Panc1 (cell line): ENCODE results near the gene TTC28. TPM values are rescaled to one million over a fixed set of nuclear protein-coding genes. Genes with fewer than 3 reads are reported as not detected.

Experiments
- ATAC-seq: fragments of 200-7000 bp; cut with Tn5 transposase; 2 replicates; pipeline ENCODE4 v1.9.1; 2020; ENCODE audit warnings: mild to moderate bottlenecking, moderate library complexity
- BruUV-seq: library from RNA; stranded (reverse); fragments of 400-500 nt; replicated peaks from 2 replicates; lab custom pipeline; 2021; lab: Mats Ljungman, UMichigan
- CTCF ChIA-PET: fragments of 300-600 bp; sonication (Branson Sonifier 250); formaldehyde crosslinking; loops from one replicate; lab custom pipeline; 2022; ENCODE audit warnings: antibody characterized with exemption; lab: Charles Lee
- POLR2A ChIA-PET: fragments of 300-600 bp; sonication (Branson Sonifier 250); formaldehyde crosslinking; loops from one replicate; lab custom pipeline; 2022; ENCODE audit warnings: antibody characterized with exemption; lab: Charles Lee
- DNase-seq: peaks from one replicate; pipeline ENCODE4 v3.0.0-alpha.2; 2010; ENCODE audit warnings: low read depth, low spot score
- H3K27ac ChIP-seq: 2 replicates; pipeline ENCODE4 v1.5.1; 2011; ENCODE audit warnings: mild to moderate bottlenecking, low read length, inconsistent platforms
- H3K27me3 ChIP-seq: fragments of 200-500 bp; sonication (Bioruptor generic); 2 replicates; pipeline ENCODE4 v1.6.0; 2014; ENCODE audit warnings: low read length, inconsistent platforms; ENCODE audit not compliant: control insufficient read depth, insufficient read depth
- H3K36me3 ChIP-seq: fragments of 200-500 bp; sonication (Bioruptor generic); 2 replicates; pipeline ENCODE4 v1.5.1; 2014; ENCODE audit warnings: inconsistent platforms, mild to moderate bottlenecking, low read length, moderate library complexity; ENCODE audit not compliant: control insufficient read depth, insufficient read depth
- H3K4me1 ChIP-seq: 2 replicates; pipeline ENCODE4 v1.5.1; 2011; ENCODE audit warnings: inconsistent platforms, mild to moderate bottlenecking, low read length, moderate library complexity; ENCODE audit not compliant: control insufficient read depth, insufficient read depth
- H3K4me3 ChIP-seq, 2 experiments: 2 replicates each; pipeline ENCODE4 v1.5.1; 2011 to 2012; ENCODE audit warnings: low read depth in 2 of 2, low read length in 2 of 2, mild to moderate bottlenecking in 2 of 2, inconsistent platforms in 1 of 2, moderate library complexity in 1 of 2
- H3K9me3 ChIP-seq: fragments of 200-500 bp; sonication (Bioruptor generic); 2 replicates; pipeline ENCODE4 v1.5.1; 2014; ENCODE audit warnings: low read depth, mild to moderate bottlenecking, inconsistent platforms, low read length, moderate library complexity; ENCODE audit not compliant: control insufficient read depth, insufficient read depth
- CTCF ChIP-seq: fragments of 450-650 bp; IDR thresholded peaks from 2 replicates; pipeline ENCODE4 v1.5.1; 2017; ENCODE audit warnings: mild to moderate bottlenecking
- POLR2AphosphoS5 ChIP-seq: IDR thresholded peaks from 2 replicates; pipeline ENCODE4 v1.6.1; 2012; ENCODE audit warnings: mild to moderate bottlenecking, low read depth, low read length, moderate library complexity
- REST ChIP-seq, 2 experiments: IDR thresholded peaks; 2 replicates each; pipeline ENCODE4 v1.6.1; 2011 to 2012; ENCODE audit warnings: low read depth in 2 of 2, control low read depth in 1 of 2, low read length in 1 of 2, mild to moderate bottlenecking in 1 of 2, moderate library complexity in 1 of 2; ENCODE audit not compliant: insufficient read depth in 1 of 2
- SIN3A ChIP-seq: IDR thresholded peaks from 2 replicates; pipeline ENCODE4 v1.6.1; 2012; ENCODE audit warnings: low read depth, mild to moderate bottlenecking, low read length, moderate library complexity, borderline replicate concordance; ENCODE audit not compliant: insufficient read depth
- TCF7L2 ChIP-seq: IDR thresholded peaks from 2 replicates; pipeline ENCODE4 v1.6.1; 2011; ENCODE audit warnings: mild to moderate bottlenecking, low read depth, low read length, inconsistent platforms
- in situ Hi-C: cut with HindIII; loops from 2 replicates; pipeline ENCODE4 v1.10.0; 2016; ENCODE audit warnings: low sequenced_read_pairs, low pct_unique_long_range_greater_than_20kb
- intact Hi-C: fragments of 100-400 bp; cut with micrococcal nuclease; formaldehyde crosslinking; loops from one replicate; pipeline ENCODE4 v1.10.0; 2022; ENCODE audit not compliant: unreplicated experiment
- total RNA-seq: library from RNA; stranded (reverse); gene quantifications from one replicate; pipeline ENCODE4 v1.2.1, GENCODE V29; 2021; ENCODE audit not compliant: unreplicated experiment

The TTC28 gene
- total RNA-seq, 1 experiment from 2014 or later: 24.8 TPM

DNA sequence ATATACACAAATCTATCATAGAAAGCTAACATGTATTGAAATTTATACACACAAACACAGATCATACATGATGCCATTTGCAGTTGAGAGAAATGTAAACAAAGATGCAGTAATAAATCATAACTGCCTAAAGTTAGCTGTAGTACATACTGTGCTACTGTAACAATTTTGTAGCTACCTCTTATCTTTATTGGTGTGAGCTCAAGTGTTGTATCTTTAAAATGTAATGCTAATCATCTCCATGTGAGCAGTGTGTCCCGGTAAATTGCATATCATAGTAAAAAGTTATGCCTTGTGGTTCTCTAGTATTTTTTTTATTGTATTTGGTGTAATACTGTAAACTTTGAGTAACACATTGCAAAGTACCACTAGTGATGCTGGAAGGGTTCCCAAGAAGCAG is 743.7 kb downstream of the TTC28 start:
- ATAC-seq (no peak), DNase-seq (no peak)
- Histone ChIP-seq H3K36me3 (no peaks in the 10 kb centered on the region; the same call in 1 of the 2 replicates), H3K9me3 (no peaks in the 10 kb centered on the region), H3K27me3 (no peaks in the 10 kb centered on the region), H3K4me3 (no peak overlapping the region), H3K4me1 (no peaks in the 10 kb centered on the region), H3K27ac (no peak overlapping the region)
- in situ Hi-C loops: no loop called here
- ChIA-PET POLR2A (interaction anchor here (1.0 kb wide), 1 partner anchor 16 kb away, joined by 3 read pairs; no protein-coding TSS in a partner anchor), CTCF (no interaction called here)
- no peak for TF ChIP-seq CTCF
- no peak for TF ChIP-seq TCF7L2
- no peak for TF ChIP-seq POLR2AphosphoS5
- no peak for TF ChIP-seq REST (IDR thresholded peaks at IDR 0.05; ENCODE audit: insufficient read depth in 1 of 2, low read depth in 2 of 2, low read length in 1 of 2)
- TF ChIP-seq SIN3A: no peak
- no TSS peak for BruUV-seq
- intact Hi-C loops: no loop called here

DNA sequence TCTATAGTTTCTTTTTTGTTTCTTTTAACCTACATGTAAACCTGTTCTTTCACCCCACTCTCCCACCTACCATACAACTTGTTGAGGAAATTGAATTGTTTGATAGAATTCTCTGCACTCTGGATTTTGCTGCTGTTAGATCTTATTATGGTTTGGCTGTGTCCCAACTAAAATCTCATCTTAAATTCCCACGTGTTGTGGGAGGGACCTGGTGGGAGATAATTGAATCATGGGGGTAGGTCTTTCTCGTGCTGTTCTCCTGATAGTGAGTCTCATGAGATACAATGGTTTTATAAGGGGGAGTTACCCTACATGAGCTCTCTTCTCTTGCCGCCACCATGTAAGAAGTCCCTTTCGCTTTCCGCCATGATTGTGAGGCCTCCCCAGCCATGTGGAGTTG is 745.6 kb downstream of the TTC28 start:
- no peak overlapping the region for H3K4me3 ChIP-seq
- BruUV-seq: no TSS peak
- TF ChIP-seq TCF7L2 (no peak), REST (IDR thresholded peaks at IDR 0.05; ENCODE audit: insufficient read depth in 1 of 2, low read depth in 2 of 2, low read length in 1 of 2) (no peak), CTCF (no peak)
- CTCF ChIA-PET: no interaction called here
- DNase-seq (no peak), ATAC-seq (no peak)
- H3K9me3 ChIP-seq: no peaks in the 10 kb centered on the region
- no peak overlapping the region for H3K27ac ChIP-seq
- in situ Hi-C loops: no loop called here
- intact Hi-C loops: no loop called here
- no peaks in the 10 kb centered on the region; the same call in 1 of the 2 replicates for H3K36me3 ChIP-seq
- POLR2A ChIA-PET: no interaction called here
- H3K27me3 ChIP-seq: no peaks in the 10 kb centered on the region
- no peaks in the 10 kb centered on the region for H3K4me1 ChIP-seq
